Mesothelial cell of epicardium (in vitro differentiated cells): ENCODE measurements around the gene ATP7A. TPM values are rescaled to one million over a fixed set of nuclear protein-coding genes. Genes with fewer than 3 reads are reported as not detected.
"Not testable (repeated sequence)": the region's sequence is repeated elsewhere in the genome, so short reads cannot be mapped to it uniquely, and the experiment has no call there.

ENCODE experiments used
- DNase-seq, 2 experiments: peaks; one replicate each; pipeline ENCODE4 v3.0.0; 2021; ENCODE audit warnings: low spot score in 2 of 2; ENCODE audit not compliant: unreplicated experiment in 2 of 2
- H3K27ac Mint-ChIP-seq: 2 replicates; pipeline ENCODE4 v1.8.0; 2021; ENCODE audit warnings: mixed read lengths
- H3K27me3 Mint-ChIP-seq: 2 replicates; pipeline ENCODE4 v1.8.0; 2021; ENCODE audit warnings: low read depth, mixed read lengths
- H3K36me3 Mint-ChIP-seq: 2 replicates; pipeline ENCODE4 v1.8.0; 2021; ENCODE audit warnings: mixed read lengths
- H3K4me1 Mint-ChIP-seq: 2 replicates; pipeline ENCODE4 v1.8.0; 2021; ENCODE audit warnings: mixed read lengths
- H3K4me3 Mint-ChIP-seq: 2 replicates; pipeline ENCODE4 v1.8.0; 2021; ENCODE audit warnings: mild to moderate bottlenecking, moderate library complexity, mixed read lengths
- H3K9me3 Mint-ChIP-seq: 2 replicates; pipeline ENCODE4 v1.8.0; 2021; ENCODE audit warnings: mixed read lengths
- total RNA-seq: library from RNA; stranded (reverse); gene quantifications from 3 replicates; pipeline ENCODE4 v1.2.1, GENCODE V29; 2021
- TF ChIP-seq, protein P1 (sequence below): fragments of 200-600 bp; sonication (generic); IDR thresholded peaks from one replicate; pipeline ENCODE4 v1.5.0; 2021; ENCODE audit warnings: antibody characterized with exemption; ENCODE audit not compliant: unreplicated experiment

ATP7A gene
- total RNA-seq, 1 donor from 2014 or later: 17.4 TPM

DNA sequence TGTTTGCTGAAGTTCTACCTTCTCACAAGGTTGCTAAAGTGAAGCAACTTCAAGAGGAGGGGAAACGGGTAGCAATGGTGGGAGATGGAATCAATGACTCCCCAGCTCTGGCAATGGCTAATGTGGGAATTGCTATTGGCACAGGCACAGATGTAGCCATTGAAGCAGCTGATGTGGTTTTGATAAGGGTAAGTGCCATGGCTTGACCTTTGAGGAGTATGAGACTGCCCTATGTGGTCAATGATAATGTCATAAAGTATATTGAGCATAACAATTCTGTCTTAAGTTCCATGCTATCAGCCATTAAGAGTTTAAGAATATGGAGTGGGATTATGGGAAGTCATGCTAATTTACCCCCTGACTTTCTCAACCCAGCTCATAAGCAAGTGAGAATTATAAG is 132.1 kb downstream of the ATP7A start:
- Mint-ChIP-seq H3K9me3 (peaks cover 22% of the 10 kb centered on the region), H3K27ac (no peak overlapping the region), H3K4me1 (no peaks in the 10 kb centered on the region), H3K4me3 (no peak overlapping the region), H3K36me3 (peaks cover 20% of the 10 kb centered on the region), H3K27me3 (no peaks in the 10 kb centered on the region)
- DNase-seq: no peak
- TF ChIP-seq, protein P1, sequence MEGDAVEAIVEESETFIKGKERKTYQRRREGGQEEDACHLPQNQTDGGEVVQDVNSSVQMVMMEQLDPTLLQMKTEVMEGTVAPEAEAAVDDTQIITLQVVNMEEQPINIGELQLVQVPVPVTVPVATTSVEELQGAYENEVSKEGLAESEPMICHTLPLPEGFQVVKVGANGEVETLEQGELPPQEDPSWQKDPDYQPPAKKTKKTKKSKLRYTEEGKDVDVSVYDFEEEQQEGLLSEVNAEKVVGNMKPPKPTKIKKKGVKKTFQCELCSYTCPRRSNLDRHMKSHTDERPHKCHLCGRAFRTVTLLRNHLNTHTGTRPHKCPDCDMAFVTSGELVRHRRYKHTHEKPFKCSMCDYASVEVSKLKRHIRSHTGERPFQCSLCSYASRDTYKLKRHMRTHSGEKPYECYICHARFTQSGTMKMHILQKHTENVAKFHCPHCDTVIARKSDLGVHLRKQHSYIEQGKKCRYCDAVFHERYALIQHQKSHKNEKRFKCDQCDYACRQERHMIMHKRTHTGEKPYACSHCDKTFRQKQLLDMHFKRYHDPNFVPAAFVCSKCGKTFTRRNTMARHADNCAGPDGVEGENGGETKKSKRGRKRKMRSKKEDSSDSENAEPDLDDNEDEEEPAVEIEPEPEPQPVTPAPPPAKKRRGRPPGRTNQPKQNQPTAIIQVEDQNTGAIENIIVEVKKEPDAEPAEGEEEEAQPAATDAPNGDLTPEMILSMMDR: no peak

- Mint-ChIP-seq H3K36me3 (peaks cover 13% of the 10 kb centered on the region), H3K4me1 (no peaks in the 10 kb centered on the region), H3K27ac (no peak overlapping the region), H3K27me3 (no peaks in the 10 kb centered on the region), H3K9me3 (peaks cover 7% of the 10 kb centered on the region), H3K4me3 (no peak overlapping the region)
- DNase-seq: no peak
- TF ChIP-seq, protein P1: no peak
Measured at GRCh38 chrX:78046362-78046761, 135.9 kb downstream of the ATP7A start.

DNA sequence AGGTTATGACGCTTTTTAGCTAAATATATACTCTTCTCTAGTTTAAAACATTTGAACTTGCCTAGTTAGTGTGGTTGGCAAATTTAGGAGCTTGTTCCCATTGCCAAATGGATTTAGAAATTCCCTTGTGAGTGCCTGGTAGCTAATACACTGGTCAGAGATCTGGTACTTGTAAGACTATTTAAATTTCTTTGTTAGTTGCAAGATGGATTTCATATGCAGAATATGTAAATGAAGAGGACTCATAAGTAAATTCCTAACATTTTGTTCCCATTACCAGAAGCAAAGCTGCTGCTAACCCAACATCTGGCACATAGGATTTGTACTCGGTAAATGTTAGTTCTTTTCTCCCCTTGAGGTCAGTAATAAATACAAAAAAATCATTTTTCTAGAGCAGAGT is 137.6 kb downstream of the ATP7A start:
- TF ChIP-seq, protein P1: no peak
- H3K4me3 Mint-ChIP-seq: no peak overlapping the region
- peaks cover 14% of the 10 kb centered on the region for H3K9me3 Mint-ChIP-seq
- H3K36me3 Mint-ChIP-seq: peaks cover 9% of the 10 kb centered on the region
- DNase-seq: no peak
- H3K27me3 Mint-ChIP-seq: no peaks in the 10 kb centered on the region
- H3K27ac Mint-ChIP-seq: no peak overlapping the region
- H3K4me1 Mint-ChIP-seq: no peaks in the 10 kb centered on the region

DNA sequence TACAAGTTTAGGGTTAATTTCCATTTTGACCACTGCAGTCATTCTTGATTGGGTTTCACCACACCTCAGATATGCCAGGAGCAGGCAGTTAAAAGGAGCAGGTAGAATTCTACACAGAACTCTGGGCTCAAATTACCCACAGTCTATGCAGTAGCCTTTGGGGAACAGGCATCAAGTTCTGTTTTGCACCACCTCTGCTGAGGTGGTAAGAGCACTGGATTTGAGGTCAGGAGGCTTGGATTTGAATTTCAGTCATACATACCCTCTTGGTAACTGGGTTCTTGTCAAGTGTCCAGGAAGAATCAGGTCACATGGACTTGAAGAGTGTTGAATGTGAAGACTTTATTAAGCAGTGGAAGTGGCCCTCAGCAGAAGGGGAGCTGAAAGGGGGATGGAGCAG is 153.2 kb downstream of the ATP7A start:
- TF ChIP-seq, protein P1: no peak
- Mint-ChIP-seq H3K27ac (no peak overlapping the region), H3K27me3 (no peaks in the 10 kb centered on the region), H3K4me1 (no peaks in the 10 kb centered on the region), H3K4me3 (no peak overlapping the region), H3K9me3 (peaks cover 39% of the 10 kb centered on the region), H3K36me3 (no peaks in the 10 kb centered on the region)
- no peak for DNase-seq

DNA sequence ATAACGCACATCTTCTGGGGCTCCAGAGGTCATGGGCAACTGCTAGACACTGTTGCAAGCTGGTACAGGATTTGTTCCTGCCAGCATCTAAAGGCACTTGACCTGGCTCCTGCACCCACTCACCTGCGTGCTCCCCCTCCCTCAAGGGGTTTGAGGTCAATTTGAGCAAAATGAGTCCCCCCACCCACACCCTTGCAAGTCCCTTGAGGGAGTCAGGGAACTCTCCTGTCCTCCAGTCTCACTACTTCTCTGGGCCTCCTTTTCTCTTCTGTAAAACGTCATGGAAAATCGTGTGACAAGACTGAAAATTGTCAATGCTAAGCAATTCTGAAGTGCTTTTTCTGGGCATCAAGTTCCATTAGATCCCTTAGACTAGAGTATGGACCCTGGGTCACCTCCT is 153.7 kb downstream of the ATP7A start:
- no peaks in the 10 kb centered on the region for H3K4me1 Mint-ChIP-seq
- no peaks in the 10 kb centered on the region for H3K36me3 Mint-ChIP-seq
- no peak overlapping the region for H3K4me3 Mint-ChIP-seq
- TF ChIP-seq, protein P1: no peak
- no peak for DNase-seq
- H3K27me3 Mint-ChIP-seq: no peaks in the 10 kb centered on the region
- peaks cover 43% of the 10 kb centered on the region for H3K9me3 Mint-ChIP-seq
- no peak overlapping the region for H3K27ac Mint-ChIP-seq

GRCh38 chrX:78064698-78065601 is 154.5 kb downstream of the ATP7A start:
- H3K9me3 Mint-ChIP-seq: peaks cover 41% of the 10 kb centered on the region
- H3K27ac Mint-ChIP-seq, H3K36me3 Mint-ChIP-seq, H3K4me1 Mint-ChIP-seq, H3K4me3 Mint-ChIP-seq, DNase-seq, H3K27me3 Mint-ChIP-seq: not testable (repeated sequence)
